Measurements from ENCODE around the gene RAB15.

DNA sequence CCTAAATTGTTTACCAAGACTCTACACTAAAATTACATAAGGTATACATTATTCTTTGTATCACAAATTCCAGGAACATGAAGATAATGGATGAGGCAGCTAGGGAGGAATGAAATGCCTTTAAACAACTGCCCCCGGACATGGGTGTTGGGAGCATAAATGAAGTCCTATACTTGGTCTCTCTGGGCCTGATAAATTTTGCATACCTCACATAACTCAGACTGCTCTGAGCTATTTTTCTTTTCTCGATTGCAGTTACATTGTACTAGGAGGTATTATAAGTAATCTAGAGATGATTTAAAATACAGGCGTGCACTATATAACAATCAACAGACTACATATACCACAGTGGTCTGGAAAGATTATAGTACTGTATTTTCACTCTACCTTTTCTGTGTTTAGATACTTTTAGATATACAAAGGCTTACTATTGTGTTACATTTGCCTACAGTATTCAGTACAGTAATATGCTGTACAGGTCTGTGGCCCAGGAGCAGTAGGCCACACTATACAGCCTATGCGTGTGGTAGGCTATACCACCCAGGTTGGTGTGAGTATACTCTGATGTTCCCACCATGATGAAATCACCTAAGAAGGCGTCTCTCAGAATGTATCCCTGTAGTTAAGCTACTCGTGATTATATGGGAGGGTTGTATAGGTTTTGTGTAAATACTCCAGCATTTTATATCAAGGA, 28.9 kb upstream of the RAB15 start:
- TF ChIP-seq, protein P1, sequence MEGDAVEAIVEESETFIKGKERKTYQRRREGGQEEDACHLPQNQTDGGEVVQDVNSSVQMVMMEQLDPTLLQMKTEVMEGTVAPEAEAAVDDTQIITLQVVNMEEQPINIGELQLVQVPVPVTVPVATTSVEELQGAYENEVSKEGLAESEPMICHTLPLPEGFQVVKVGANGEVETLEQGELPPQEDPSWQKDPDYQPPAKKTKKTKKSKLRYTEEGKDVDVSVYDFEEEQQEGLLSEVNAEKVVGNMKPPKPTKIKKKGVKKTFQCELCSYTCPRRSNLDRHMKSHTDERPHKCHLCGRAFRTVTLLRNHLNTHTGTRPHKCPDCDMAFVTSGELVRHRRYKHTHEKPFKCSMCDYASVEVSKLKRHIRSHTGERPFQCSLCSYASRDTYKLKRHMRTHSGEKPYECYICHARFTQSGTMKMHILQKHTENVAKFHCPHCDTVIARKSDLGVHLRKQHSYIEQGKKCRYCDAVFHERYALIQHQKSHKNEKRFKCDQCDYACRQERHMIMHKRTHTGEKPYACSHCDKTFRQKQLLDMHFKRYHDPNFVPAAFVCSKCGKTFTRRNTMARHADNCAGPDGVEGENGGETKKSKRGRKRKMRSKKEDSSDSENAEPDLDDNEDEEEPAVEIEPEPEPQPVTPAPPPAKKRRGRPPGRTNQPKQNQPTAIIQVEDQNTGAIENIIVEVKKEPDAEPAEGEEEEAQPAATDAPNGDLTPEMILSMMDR (IDR thresholded peaks at IDR 0.05), result no peak
- no peak for TF ChIP-seq POLR2A (IDR thresholded peaks at IDR 0.05)
